HepG2 (cell line): ENCODE data around the gene PARD3. TPM values are rescaled to one million over a fixed set of nuclear protein-coding genes. Genes with fewer than 3 reads are reported as not detected.

Source experiments
- ARID3A ChIP-seq: IDR thresholded peaks from 2 replicates; pipeline ENCODE4 v1.6.1; 2012; ENCODE audit warnings: low read depth, low read length, improper control_type of control experiment
- CC2D1A ChIP-seq: sonication (generic); formaldehyde crosslinking; IDR thresholded peaks from 2 replicates; pipeline ENCODE4 v1.8.1; 2023; ENCODE audit warnings: mild to moderate bottlenecking, missing genetic modification reagents
- DNMT3B ChIP-seq: conservative IDR thresholded peaks from 2 replicates; pipeline ENCODE4 v1.6.1; 2016; ENCODE audit warnings: missing biosample characterization, control low read depth
- DZIP1 ChIP-seq: sonication (generic); formaldehyde crosslinking; IDR thresholded peaks from 2 replicates; pipeline ENCODE4 v1.5.0; 2020; ENCODE audit warnings: mild to moderate bottlenecking, missing genetic modification reagents
- ETV6 ChIP-seq: sonication (generic); formaldehyde crosslinking; conservative IDR thresholded peaks from 2 replicates; pipeline ENCODE4 v1.4.0; 2020; ENCODE audit warnings: missing genetic modification reagents
- GPN1 ChIP-seq: sonication (generic); formaldehyde crosslinking; IDR thresholded peaks from 2 replicates; pipeline ENCODE4 v1.5.1; 2020; ENCODE audit warnings: missing genetic modification reagents, borderline replicate concordance
- KDM5A ChIP-seq: fragments of 200-600 bp; sonication (generic); IDR thresholded peaks from 2 replicates; pipeline ENCODE4 v1.7.0; 2018; ENCODE audit warnings: antibody characterized with exemption, mild to moderate bottlenecking, low read length, borderline replicate concordance
- KLF16 ChIP-seq, 2 experiments: sonication (generic) in 1 of 2; formaldehyde crosslinking in 1 of 2; IDR thresholded peaks; 2 replicates each; pipeline versions ENCODE4 v1.6.1 to v1.8.0; 2016 to 2023; ENCODE audit warnings: missing genetic modification reagents in 2 of 2, missing compliant biosample characterization in 1 of 2
- MXD1 ChIP-seq: sonication (generic); formaldehyde crosslinking; IDR thresholded peaks from 2 replicates; pipeline ENCODE4 v1.4.0; 2020; ENCODE audit warnings: mild to moderate bottlenecking, missing genetic modification reagents
- MXD4 ChIP-seq: IDR thresholded peaks from 2 replicates; pipeline ENCODE4 v1.6.1; 2016; ENCODE audit warnings: mild to moderate bottlenecking, missing biosample characterization, missing genetic modification reagents
- NFKBIZ ChIP-seq: IDR thresholded peaks from 2 replicates; pipeline ENCODE4 v1.6.1; 2018; ENCODE audit warnings: missing genetic modification reagents, missing compliant biosample characterization
- NR2F6 ChIP-seq, 2 experiments: IDR thresholded peaks; 2 replicates each; pipeline ENCODE4 v1.6.1; 2016; ENCODE audit warnings: antibody characterized with exemption in 1 of 2, mild to moderate bottlenecking in 1 of 2
- PAF1 ChIP-seq: IDR thresholded peaks from 2 replicates; pipeline ENCODE4 v1.6.1; 2016; ENCODE audit warnings: missing genetic modification reagents, missing compliant biosample characterization
- PHF5A ChIP-seq: IDR thresholded peaks from one replicate; pipeline ENCODE4 v1.6.1; 2018; ENCODE audit warnings: low read depth, missing genetic modification reagents; ENCODE audit not compliant: unreplicated experiment
- RELA ChIP-seq: sonication (generic); formaldehyde crosslinking; IDR thresholded peaks from 2 replicates; pipeline ENCODE4 v1.4.0; 2020; ENCODE audit warnings: missing genetic modification reagents
- ZIK1 ChIP-seq: sonication (generic); formaldehyde crosslinking; IDR thresholded peaks from 2 replicates; pipeline ENCODE4 v1.5.0; 2020; ENCODE audit warnings: mild to moderate bottlenecking, low read depth, missing genetic modification reagents, borderline replicate concordance
- ZNF550 ChIP-seq: sonication (generic); formaldehyde crosslinking; IDR thresholded peaks from 2 replicates; pipeline ENCODE4 v1.4.0; 2020; ENCODE audit warnings: mild to moderate bottlenecking, missing genetic modification reagents, borderline replicate concordance
- polyA plus RNA-seq, 8 experiments: library from polyadenylated mRNA; depleted of rRNA in 3 of 8; stranded (reverse) in 7 of 8; unstranded in 1 of 8; fragments of >200 nt; fragmentation: Illumina TruSeq in 4 of 8; extraction: Trizol in 4 of 8; gene quantifications; 2 replicates each; pipeline versions ENCODE4 v1.2.1 to v1.2.3, GENCODE V29; 2011 to 2016; ENCODE audit warnings: low read depth in 4 of 8, missing spikeins in 1 of 8, mixed read lengths in 1 of 8; ENCODE audit not compliant: insufficient read depth in 1 of 8
- total RNA-seq, 5 experiments: library from RNA; depleted of rRNA; stranded (reverse); fragments of >200 nt; fragmentation: Illumina TruSeq; extraction: Trizol; gene quantifications; 2 replicates each; pipeline ENCODE4 v1.2.3, GENCODE V29; 2016; ENCODE audit warnings: low read depth in 1 of 5
- TF ChIP-seq, protein P1 (sequence below): sonication (generic); formaldehyde crosslinking; IDR thresholded peaks from 2 replicates; pipeline ENCODE4 v1.8.0; 2022; ENCODE audit warnings: mild to moderate bottlenecking, missing genetic modification reagents, moderate library complexity
- TF ChIP-seq, protein P2 (sequence below): sonication (generic); formaldehyde crosslinking; IDR thresholded peaks from 2 replicates; pipeline ENCODE4; 2020; ENCODE audit warnings: missing genetic modification reagents, mild to moderate bottlenecking, borderline replicate concordance
- TF ChIP-seq, protein P3 (sequence below): conservative IDR thresholded peaks from 2 replicates; pipeline ENCODE4 v1.6.1; 2018; ENCODE audit warnings: missing genetic modification reagents

PARD3 gene
- total and polyA plus RNA-seq, 2 of the 13 experiments (the other 11 are each of a cell fraction or from before 2014, with no cell fraction given) = 40.9 to 60.0 TPM

GRCh38 chr10:34216348-34216945 is 598.6 kb downstream of the PARD3 start (continued):
- TF ChIP-seq NR2F6 (IDR thresholded peaks at IDR 0.05) = peak; percentile 34; the same call in 1 of the 2 replicates
- 0 out of 2 replicates have a peak, but pooled peaks have one; percentile 28 for TF ChIP-seq NR2F6 (CRISPR knock-in tag; IDR thresholded peaks at IDR 0.05)
- no peak for TF ChIP-seq DNMT3B (CRISPR knock-in tag)
- no peak for TF ChIP-seq ETV6 (CRISPR knock-in tag)
- no peak for TF ChIP-seq PHF5A (CRISPR knock-in tag)
- TF ChIP-seq MXD1 (CRISPR knock-in tag) = no peak
- TF ChIP-seq CC2D1A (CRISPR knock-in tag) = no peak
- TF ChIP-seq, protein P1, sequence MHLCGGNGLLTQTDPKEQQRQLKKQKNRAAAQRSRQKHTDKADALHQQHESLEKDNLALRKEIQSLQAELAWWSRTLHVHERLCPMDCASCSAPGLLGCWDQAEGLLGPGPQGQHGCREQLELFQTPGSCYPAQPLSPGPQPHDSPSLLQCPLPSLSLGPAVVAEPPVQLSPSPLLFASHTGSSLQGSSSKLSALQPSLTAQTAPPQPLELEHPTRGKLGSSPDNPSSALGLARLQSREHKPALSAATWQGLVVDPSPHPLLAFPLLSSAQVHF (CRISPR knock-in tag) = no peak
- 0 out of 2 replicates have a peak, but pooled peaks have one; percentile 32 for TF ChIP-seq MXD4 (CRISPR knock-in tag)
- TF ChIP-seq RELA (CRISPR knock-in tag) = no peak
- TF ChIP-seq, protein P2, sequence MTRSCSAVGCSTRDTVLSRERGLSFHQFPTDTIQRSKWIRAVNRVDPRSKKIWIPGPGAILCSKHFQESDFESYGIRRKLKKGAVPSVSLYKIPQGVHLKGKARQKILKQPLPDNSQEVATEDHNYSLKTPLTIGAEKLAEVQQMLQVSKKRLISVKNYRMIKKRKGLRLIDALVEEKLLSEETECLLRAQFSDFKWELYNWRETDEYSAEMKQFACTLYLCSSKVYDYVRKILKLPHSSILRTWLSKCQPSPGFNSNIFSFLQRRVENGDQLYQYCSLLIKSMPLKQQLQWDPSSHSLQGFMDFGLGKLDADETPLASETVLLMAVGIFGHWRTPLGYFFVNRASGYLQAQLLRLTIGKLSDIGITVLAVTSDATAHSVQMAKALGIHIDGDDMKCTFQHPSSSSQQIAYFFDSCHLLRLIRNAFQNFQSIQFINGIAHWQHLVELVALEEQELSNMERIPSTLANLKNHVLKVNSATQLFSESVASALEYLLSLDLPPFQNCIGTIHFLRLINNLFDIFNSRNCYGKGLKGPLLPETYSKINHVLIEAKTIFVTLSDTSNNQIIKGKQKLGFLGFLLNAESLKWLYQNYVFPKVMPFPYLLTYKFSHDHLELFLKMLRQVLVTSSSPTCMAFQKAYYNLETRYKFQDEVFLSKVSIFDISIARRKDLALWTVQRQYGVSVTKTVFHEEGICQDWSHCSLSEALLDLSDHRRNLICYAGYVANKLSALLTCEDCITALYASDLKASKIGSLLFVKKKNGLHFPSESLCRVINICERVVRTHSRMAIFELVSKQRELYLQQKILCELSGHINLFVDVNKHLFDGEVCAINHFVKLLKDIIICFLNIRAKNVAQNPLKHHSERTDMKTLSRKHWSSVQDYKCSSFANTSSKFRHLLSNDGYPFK (CRISPR knock-in tag) = no peak
- TF ChIP-seq PAF1 (CRISPR knock-in tag) = no peak
- TF ChIP-seq ARID3A = peak; percentile 16; the same call in 1 of the 2 replicates
- TF ChIP-seq ZNF550 (CRISPR knock-in tag) = no peak
- TF ChIP-seq DZIP1 (CRISPR knock-in tag) = no peak
- TF ChIP-seq KLF16 (CRISPR knock-in tag; IDR thresholded peaks at IDR 0.05) = no peak
- TF ChIP-seq ZIK1 = no peak
- TF ChIP-seq GPN1 (CRISPR knock-in tag) = no peak
- no peak for TF ChIP-seq NFKBIZ (CRISPR knock-in tag)
- TF ChIP-seq KDM5A = no peak
- TF ChIP-seq, protein P3, sequence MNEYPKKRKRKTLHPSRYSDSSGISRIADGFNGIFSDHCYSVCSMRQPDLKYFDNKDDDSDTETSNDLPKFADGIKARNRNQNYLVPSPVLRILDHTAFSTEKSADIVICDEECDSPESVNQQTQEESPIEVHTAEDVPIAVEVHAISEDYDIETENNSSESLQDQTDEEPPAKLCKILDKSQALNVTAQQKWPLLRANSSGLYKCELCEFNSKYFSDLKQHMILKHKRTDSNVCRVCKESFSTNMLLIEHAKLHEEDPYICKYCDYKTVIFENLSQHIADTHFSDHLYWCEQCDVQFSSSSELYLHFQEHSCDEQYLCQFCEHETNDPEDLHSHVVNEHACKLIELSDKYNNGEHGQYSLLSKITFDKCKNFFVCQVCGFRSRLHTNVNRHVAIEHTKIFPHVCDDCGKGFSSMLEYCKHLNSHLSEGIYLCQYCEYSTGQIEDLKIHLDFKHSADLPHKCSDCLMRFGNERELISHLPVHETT = 0 out of 2 replicates have a peak, but pooled peaks have one; percentile 37
